ENCODE data around the gene UST.
A peak's percentile ranks its signal among the peaks of the same experiment; 100 is the strongest.

Gene UST

DNA sequence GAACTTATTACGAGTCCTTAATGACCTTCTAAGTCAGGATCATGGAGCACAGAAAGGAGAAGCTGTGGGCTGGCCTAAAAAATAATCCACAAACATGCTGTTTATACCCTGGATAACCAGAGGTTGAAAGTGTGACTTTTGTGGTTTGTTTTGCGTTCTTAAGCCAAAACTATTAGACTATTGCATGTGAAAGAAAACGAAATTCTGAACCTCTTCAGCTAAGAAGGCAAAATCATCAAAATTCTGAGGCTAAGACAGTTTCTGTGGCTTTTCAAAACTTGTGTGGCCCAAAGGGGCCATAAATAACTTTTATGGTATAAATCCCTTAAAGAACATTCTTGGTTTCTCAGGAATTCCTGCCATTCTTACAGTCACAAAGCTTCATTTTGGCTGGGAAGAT lies 251.0 kb downstream of the UST start:
- H3K4me3 ChIP-seq (ENCODE audit: low read depth, low read length): no peak overlapping the region
- no peak for TF ChIP-seq CTCF (IDR thresholded peaks at IDR 0.05)
- no peak overlapping the region for H3K4me2 ChIP-seq (ENCODE audit: low read length)
- peaks cover 2% of the 10 kb centered on the region for H3K4me1 ChIP-seq
- no peaks in the 10 kb centered on the region for H3K79me2 ChIP-seq
- no peak overlapping the region for H3K9ac ChIP-seq
- no peak overlapping the region for H3K27ac ChIP-seq
- no peaks in the 10 kb centered on the region for H3K36me3 ChIP-seq (ENCODE audit: control insufficient read depth, insufficient read depth, low read length)
- no peaks in the 10 kb centered on the region for H3K27me3 ChIP-seq (ENCODE audit: control insufficient read depth, insufficient read depth, low read length)
- no peak overlapping the region for H2AFZ ChIP-seq
- H3K9me3 ChIP-seq (ENCODE audit: control insufficient read depth, low read length): no peaks in the 10 kb centered on the region

DNA sequence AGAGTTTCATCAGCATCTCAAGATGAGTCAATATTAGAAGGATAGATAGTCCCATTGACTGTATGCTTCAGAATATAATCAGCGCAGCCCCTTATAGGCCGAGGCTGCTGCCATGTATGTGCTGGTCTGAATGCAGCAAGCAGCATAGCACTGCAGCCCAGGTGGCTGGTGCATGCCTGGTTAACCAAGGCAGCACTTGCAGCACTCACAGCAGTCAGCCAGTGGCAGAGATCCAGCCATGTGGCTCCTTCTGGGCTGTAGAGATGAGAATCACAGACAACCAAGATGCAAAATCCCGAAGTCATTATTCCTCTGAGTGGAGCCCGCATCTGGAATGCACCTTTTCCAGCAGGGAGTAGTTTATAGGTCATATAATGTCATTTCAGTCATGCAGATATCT lies 251.9 kb downstream of the UST start:
- no peaks in the 10 kb centered on the region for H3K9me3 ChIP-seq (ENCODE audit: control insufficient read depth, low read length)
- no peak for TF ChIP-seq CTCF (IDR thresholded peaks at IDR 0.05)
- no peaks in the 10 kb centered on the region for H3K79me2 ChIP-seq
- H2AFZ ChIP-seq: no peak overlapping the region
- no peaks in the 10 kb centered on the region for H3K27me3 ChIP-seq (ENCODE audit: control insufficient read depth, insufficient read depth, low read length)
- H3K4me2 ChIP-seq (ENCODE audit: low read length): no peak overlapping the region
- H3K9ac ChIP-seq: no peak overlapping the region
- H3K4me3 ChIP-seq (ENCODE audit: low read depth, low read length): no peak overlapping the region
- peaks cover 2% of the 10 kb centered on the region for H3K4me1 ChIP-seq
- no peak overlapping the region for H3K27ac ChIP-seq
- no peaks in the 10 kb centered on the region for H3K36me3 ChIP-seq (ENCODE audit: control insufficient read depth, insufficient read depth, low read length)

DNA sequence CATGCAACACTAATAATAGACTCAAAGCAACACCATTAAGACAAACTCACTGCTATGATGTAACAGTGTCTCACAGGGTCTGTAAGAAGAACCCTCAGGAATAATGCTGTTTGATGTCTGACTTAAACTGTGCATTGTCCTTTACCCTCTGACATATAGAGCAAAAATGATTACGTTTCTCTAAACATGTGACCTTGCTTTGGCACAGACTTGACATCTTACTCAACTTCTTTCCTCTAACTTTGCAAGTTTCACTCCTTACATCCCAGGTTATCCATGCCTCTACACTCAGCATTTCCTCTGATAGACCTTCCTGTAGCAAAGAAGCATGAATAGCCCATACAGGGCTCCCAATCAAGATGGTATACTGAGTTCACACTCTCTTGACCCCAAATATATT lies 252.7 kb downstream of the UST start:
- Histone ChIP-seq H2AFZ (no peak overlapping the region), H3K27ac (no peak overlapping the region), H3K4me2 (ENCODE audit: low read length) (no peak overlapping the region), H3K9me3 (ENCODE audit: control insufficient read depth, low read length) (no peaks in the 10 kb centered on the region), H3K79me2 (no peaks in the 10 kb centered on the region), H3K27me3 (ENCODE audit: control insufficient read depth, insufficient read depth, low read length) (no peaks in the 10 kb centered on the region), H3K4me3 (ENCODE audit: low read depth, low read length) (no peak overlapping the region), H3K36me3 (ENCODE audit: control insufficient read depth, insufficient read depth, low read length) (no peaks in the 10 kb centered on the region), H3K4me1 (peaks cover 2% of the 10 kb centered on the region), H3K9ac (no peak overlapping the region)
- no peak for TF ChIP-seq CTCF (IDR thresholded peaks at IDR 0.05)

- peaks cover 2% of the 10 kb centered on the region for H3K4me1 ChIP-seq
- no peak overlapping the region for H3K4me2 ChIP-seq (ENCODE audit: low read length)
- H2AFZ ChIP-seq: no peak overlapping the region
- no peak for TF ChIP-seq CTCF (IDR thresholded peaks at IDR 0.05)
- peak overlapping the region; percentile 13 for H3K27ac ChIP-seq
- no peaks in the 10 kb centered on the region for H3K36me3 ChIP-seq (ENCODE audit: control insufficient read depth, insufficient read depth, low read length)
- no peaks in the 10 kb centered on the region for H3K79me2 ChIP-seq
- H3K9ac ChIP-seq: no peak overlapping the region
- H3K9me3 ChIP-seq (ENCODE audit: control insufficient read depth, low read length): no peaks in the 10 kb centered on the region
- H3K27me3 ChIP-seq (ENCODE audit: control insufficient read depth, insufficient read depth, low read length): no peaks in the 10 kb centered on the region
- H3K4me3 ChIP-seq (ENCODE audit: low read depth, low read length): no peak overlapping the region
These were observed 253.2 kb downstream of the UST start for GRCh38 chr6:148999929-149000468.

DNA sequence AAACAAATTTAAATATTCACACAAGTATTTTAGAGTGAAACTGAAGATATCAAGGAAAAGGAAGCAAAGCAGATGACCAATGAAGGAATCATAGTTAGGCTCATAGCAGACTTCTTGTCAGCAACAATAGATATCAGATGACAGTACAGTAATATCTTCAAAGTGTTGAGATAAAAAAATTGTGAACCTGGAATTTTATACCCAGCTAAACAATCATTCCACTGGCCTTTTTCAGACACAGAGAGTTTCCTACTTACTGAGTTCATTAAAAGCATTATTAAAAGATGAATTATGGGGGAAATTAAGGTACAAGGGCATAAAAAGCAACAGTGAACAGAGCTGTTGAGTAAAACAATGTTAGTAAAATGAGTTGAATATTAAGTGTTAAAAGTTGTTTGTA lies 254.6 kb downstream of the UST start:
- no peaks in the 10 kb centered on the region for H3K9me3 ChIP-seq (ENCODE audit: control insufficient read depth, low read length)
- no peak overlapping the region for H3K4me3 ChIP-seq (ENCODE audit: low read depth, low read length)
- H3K4me2 ChIP-seq (ENCODE audit: low read length): no peak overlapping the region
- H3K4me1 ChIP-seq: peaks cover 2% of the 10 kb centered on the region
- H3K79me2 ChIP-seq: no peaks in the 10 kb centered on the region
- no peak for TF ChIP-seq CTCF (IDR thresholded peaks at IDR 0.05)
- H3K27me3 ChIP-seq (ENCODE audit: control insufficient read depth, insufficient read depth, low read length): no peaks in the 10 kb centered on the region
- H3K36me3 ChIP-seq (ENCODE audit: control insufficient read depth, insufficient read depth, low read length): no peaks in the 10 kb centered on the region
- no peak overlapping the region for H2AFZ ChIP-seq
- no peak overlapping the region for H3K9ac ChIP-seq
- no peak overlapping the region for H3K27ac ChIP-seq

Data from parathyroid adenoma (tissue), 2 donors.